Mucosa of descending colon (tissue), 3 donors: ENCODE data around the gene KLHL14. TPM values are rescaled to one million over a fixed set of nuclear protein-coding genes. Genes with fewer than 3 reads are reported as not detected.

Experiments used
- ATAC-seq: fragments of 200-7000 bp; cut with Tn5 transposase; one replicate; pipeline ENCODE4 v1.9.1; 2020; ENCODE audit warnings: mild to moderate bottlenecking, moderate library complexity
- DNase-seq, 3 donors: peaks; one replicate each; pipeline ENCODE4 v3.0.0-alpha.2; 2020
- H3K36me3 ChIP-seq: fragments of 200-600 bp; one replicate; pipeline ENCODE4 v1.8.0; 2021; ENCODE audit warnings: low read depth, mild to moderate bottlenecking
- H3K4me1 ChIP-seq: fragments of 200-600 bp; one replicate; pipeline ENCODE4 v1.8.0; 2021; ENCODE audit warnings: low read depth, mild to moderate bottlenecking
- H3K4me3 ChIP-seq: fragments of 200-600 bp; one replicate; pipeline ENCODE4 v1.8.0; 2021; ENCODE audit warnings: mild to moderate bottlenecking
- H3K9me3 ChIP-seq: fragments of 200-600 bp; one replicate; pipeline ENCODE4 v1.8.0; 2021; ENCODE audit warnings: mild to moderate bottlenecking
- intact Hi-C, 2 donors: fragments of 100-400 bp; cut with DNase I in 1 of 2; cut with micrococcal nuclease in 1 of 2; formaldehyde crosslinking; loops; one replicate each; pipeline versions ENCODE4 v1.11.0 to v1.11.1; 2022; cut with DNase I, micrococcal nuclease
- total RNA-seq, 3 donors: library from RNA; stranded (reverse); fragmentation: NEBNext Ultra II Directional in 2 of 3; extraction: Animal tissue kit (Norgen Biotek cat#: 25700) in 2 of 3; gene quantifications; one replicate each; pipeline versions ENCODE4 v1.2.1 to v1.2.4, GENCODE V29; 2021 to 2023
- TF ChIP-seq, protein P1 (sequence below): fragments of 200-600 bp; IDR thresholded peaks from one replicate; pipeline ENCODE4 v1.8.0; 2022; ENCODE audit warnings: antibody characterized with exemption, mild to moderate bottlenecking
- donor health status: DM: no; HTN: no; CAD: no; lungs with moderate emphysema.
- donor health status: DM: no; HTN: no; CAD: no.
- donor health status: DM: no; HTN: yes; CAD: no.

KLHL14 gene
- total RNA-seq, 3 donors from 2014 or later, result 0.10 to 0.32 (median 0.12) TPM

DNA sequence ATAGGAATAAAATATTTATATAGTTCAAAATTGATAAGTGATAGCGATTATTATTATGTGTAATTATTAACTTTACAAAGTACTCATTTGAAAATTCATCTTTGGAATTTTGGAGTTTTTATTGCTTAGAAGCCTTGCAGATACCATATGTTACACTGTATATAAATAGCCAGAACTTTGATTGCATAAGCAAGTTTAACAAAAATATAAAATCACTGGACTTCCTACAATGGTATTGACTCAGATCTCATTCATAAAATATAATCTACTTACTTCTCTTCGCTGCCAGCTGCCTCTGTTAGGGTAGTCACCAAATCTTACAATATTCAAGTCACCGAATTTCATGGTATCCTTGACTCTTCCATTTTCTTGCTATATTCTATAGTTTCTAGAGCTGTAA is 22.5 kb downstream of the KLHL14 start:
- Histone ChIP-seq H3K36me3 (no peaks in the 10 kb centered on the region), H3K4me3 (no peak overlapping the region), H3K9me3 (no peaks in the 10 kb centered on the region), H3K4me1 (no peaks in the 10 kb centered on the region)
- DNase-seq, result no peak
- ATAC-seq, result no peak
- intact Hi-C loops, result no loop called here
- TF ChIP-seq, protein P1, sequence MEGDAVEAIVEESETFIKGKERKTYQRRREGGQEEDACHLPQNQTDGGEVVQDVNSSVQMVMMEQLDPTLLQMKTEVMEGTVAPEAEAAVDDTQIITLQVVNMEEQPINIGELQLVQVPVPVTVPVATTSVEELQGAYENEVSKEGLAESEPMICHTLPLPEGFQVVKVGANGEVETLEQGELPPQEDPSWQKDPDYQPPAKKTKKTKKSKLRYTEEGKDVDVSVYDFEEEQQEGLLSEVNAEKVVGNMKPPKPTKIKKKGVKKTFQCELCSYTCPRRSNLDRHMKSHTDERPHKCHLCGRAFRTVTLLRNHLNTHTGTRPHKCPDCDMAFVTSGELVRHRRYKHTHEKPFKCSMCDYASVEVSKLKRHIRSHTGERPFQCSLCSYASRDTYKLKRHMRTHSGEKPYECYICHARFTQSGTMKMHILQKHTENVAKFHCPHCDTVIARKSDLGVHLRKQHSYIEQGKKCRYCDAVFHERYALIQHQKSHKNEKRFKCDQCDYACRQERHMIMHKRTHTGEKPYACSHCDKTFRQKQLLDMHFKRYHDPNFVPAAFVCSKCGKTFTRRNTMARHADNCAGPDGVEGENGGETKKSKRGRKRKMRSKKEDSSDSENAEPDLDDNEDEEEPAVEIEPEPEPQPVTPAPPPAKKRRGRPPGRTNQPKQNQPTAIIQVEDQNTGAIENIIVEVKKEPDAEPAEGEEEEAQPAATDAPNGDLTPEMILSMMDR, result no peak

DNA sequence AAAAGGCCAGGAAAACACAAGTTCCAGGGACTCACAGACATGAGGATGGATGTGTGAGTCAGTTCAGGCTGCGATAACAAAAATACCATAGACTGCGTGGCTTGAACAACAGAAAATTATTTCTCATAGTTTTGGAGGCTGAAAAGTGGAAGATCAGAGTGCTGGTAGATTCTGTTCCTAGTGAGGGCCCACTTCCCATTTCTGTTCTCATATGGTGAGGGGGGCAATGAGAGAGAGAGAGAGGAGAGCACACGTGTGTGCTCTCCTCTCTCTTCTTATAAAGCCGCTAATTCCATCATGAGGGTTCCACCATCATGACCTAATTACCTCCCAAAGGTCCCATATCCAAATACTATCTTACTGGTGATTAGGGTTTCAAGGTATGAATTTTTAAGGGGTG is 23.0 kb downstream of the KLHL14 start:
- intact Hi-C loops, result no loop called here
- TF ChIP-seq, protein P1, result no peak
- ATAC-seq, result no peak
- no peak overlapping the region for H3K4me3 ChIP-seq
- no peaks in the 10 kb centered on the region for H3K4me1 ChIP-seq
- no peaks in the 10 kb centered on the region for H3K36me3 ChIP-seq
- no peaks in the 10 kb centered on the region for H3K9me3 ChIP-seq
- no peak for DNase-seq

DNA sequence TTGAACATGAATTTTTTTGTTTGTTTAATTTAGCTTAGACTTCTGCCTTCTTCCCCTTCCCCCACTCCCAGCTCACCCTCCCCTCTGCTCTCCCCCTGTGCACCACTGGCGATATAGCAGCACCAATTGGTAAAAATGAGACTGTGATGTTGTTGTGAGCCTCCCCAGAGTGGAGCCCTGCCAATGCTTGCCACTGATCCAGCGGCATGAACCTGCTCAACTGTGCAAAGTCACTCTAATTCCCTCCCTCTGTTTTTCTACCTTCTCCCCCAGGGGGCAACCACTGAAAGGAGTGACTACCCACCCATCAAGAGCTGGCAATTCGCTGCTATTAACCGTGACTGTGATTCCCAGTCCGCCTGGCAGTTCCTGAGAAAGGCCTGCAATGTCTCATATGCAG is 30.2 kb downstream of the KLHL14 start:
- intact Hi-C loops, result no loop called here
- TF ChIP-seq, protein P1, result no peak
- DNase-seq, result no peak
- Histone ChIP-seq H3K4me3 (no peak overlapping the region), H3K36me3 (no peaks in the 10 kb centered on the region), H3K4me1 (no peaks in the 10 kb centered on the region), H3K9me3 (no peaks in the 10 kb centered on the region)
- no peak for ATAC-seq

DNA sequence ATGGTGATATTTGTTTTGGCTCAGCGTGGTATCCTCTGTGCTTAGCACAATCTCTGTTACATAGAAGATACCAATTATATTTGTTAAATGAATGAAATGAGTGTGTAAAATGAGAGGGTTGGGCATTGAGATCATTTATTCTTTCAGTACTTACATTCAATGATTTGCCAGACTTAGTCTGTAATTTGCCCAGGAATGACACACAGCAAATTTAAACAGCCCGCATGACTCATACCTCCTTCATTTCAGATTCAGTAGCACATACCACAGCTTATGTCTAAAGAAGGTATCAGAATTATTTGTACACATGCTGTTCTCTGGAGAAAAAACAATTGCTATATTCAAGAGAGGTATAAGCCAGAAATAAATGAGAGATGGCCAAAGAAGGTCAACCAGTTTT is 37.0 kb downstream of the KLHL14 start:
- intact Hi-C loops, result no loop called here
- ATAC-seq, result no peak
- no peaks in the 10 kb centered on the region for H3K9me3 ChIP-seq
- H3K4me3 ChIP-seq, result no peak overlapping the region
- H3K36me3 ChIP-seq, result no peaks in the 10 kb centered on the region
- no peaks in the 10 kb centered on the region for H3K4me1 ChIP-seq
- DNase-seq, result no peak
- TF ChIP-seq, protein P1, result no peak

DNA sequence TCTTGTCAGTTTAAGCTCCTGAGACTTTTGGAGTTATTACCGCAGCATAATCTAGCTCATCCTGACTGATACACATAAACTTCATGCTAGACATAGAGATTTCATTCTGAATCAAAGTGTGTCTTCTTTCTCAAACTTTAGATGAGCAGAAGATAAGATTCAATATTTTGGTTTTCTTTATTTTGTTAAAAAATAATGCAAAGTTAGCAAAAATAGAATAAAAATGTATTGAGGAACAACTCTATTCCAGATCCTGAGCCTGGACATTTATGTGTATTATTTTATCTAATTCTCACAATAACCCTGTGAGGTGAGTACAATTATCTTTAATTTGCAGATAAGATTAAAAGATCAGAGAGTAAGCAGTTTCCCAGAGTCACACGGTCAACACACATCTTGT is 38.4 kb downstream of the KLHL14 start:
- DNase-seq (no peak), ATAC-seq (no peak)
- intact Hi-C loops, result no loop called here
- no peak overlapping the region for H3K4me3 ChIP-seq
- TF ChIP-seq, protein P1, result no peak
- H3K4me1 ChIP-seq, result no peaks in the 10 kb centered on the region
- no peaks in the 10 kb centered on the region for H3K9me3 ChIP-seq
- H3K36me3 ChIP-seq, result no peaks in the 10 kb centered on the region

DNA sequence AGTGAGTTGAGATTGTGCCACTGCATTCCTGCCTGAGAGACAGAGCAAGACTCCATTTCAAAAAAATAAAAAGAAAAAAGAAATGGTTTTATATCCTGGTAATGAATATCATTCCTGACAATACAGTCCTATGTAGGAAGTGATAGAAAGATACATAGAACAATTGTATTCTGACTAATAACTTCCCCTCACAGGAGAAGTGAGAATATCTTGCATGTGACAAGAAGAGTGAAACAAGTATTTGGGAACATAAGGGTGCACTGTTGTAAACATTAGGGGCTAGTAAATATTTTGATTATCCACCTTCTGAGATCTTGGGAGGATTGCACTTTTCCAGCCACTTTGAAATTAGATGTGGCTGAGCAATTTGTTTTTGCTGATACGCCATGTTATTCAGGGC is 40.7 kb downstream of the KLHL14 start:
- H3K4me3 ChIP-seq, result no peak overlapping the region
- no peaks in the 10 kb centered on the region for H3K36me3 ChIP-seq
- TF ChIP-seq, protein P1, result no peak
- no peaks in the 10 kb centered on the region for H3K9me3 ChIP-seq
- H3K4me1 ChIP-seq, result no peaks in the 10 kb centered on the region
- DNase-seq, result no peak
- ATAC-seq, result no peak
- intact Hi-C loops, result no loop called here
